Measurements from ENCODE around the gene XYLB. TPM values are rescaled to one million over a fixed set of nuclear protein-coding genes. Genes with fewer than 3 reads are reported as not detected.

XYLB gene
- total RNA-seq, 1 experiment from 2014 or later, result 14.0 TPM

GRCh38 chr3:38334142-38335055 lies 12.2 kb upstream of the XYLB start:
- ChIA-PET POLR2A (no interaction called here), CTCF (interaction anchor here (1.7 kb wide), 1 partner anchor 36 kb away, joined by 5 read pairs; no protein-coding TSS in a partner anchor), RAD21 (ENCODE audit: low non-redundant PET in 1 of 2, low total read pairs in 2 of 2, uncharacterized antibody in 2 of 2, unreplicated experiment in 2 of 2) (no interaction called here)
- H3K9me3 ChIP-seq (ENCODE audit: control insufficient read depth in 1 of 2, insufficient read depth in 1 of 2, low read depth in 1 of 2, low read length in 2 of 2), result no peaks in the 10 kb centered on the region
- no peak overlapping the region for H3K27ac ChIP-seq (ENCODE audit: low read depth, low read length)
- intact Hi-C loops (cut with micrococcal nuclease), result no loop called here
- no peak for TF ChIP-seq MAX (IDR thresholded peaks at IDR 0.05)
- no peak for TF ChIP-seq EGR1 (IDR thresholded peaks at IDR 0.05; ENCODE audit: low read depth)
- TF ChIP-seq JUND (IDR thresholded peaks at IDR 0.05), result no peak
- no peak for TF ChIP-seq EZH2phosphoT487 (IDR thresholded peaks at IDR 0.05; ENCODE audit: borderline replicate concordance)
- no peak for TF ChIP-seq SRF (IDR thresholded peaks at IDR 0.05; ENCODE audit: low read depth)
- no peak for TF ChIP-seq ELF1 (IDR thresholded peaks at IDR 0.05; ENCODE audit: borderline replicate concordance, low read depth)
- TF ChIP-seq POLR2A (IDR thresholded peaks at IDR 0.05; ENCODE audit: borderline replicate concordance, extremely low read depth, insufficient read depth, insufficient read length), result no peak
- TF ChIP-seq REST (IDR thresholded peaks at IDR 0.05; ENCODE audit: low read depth), result no peak
- TF ChIP-seq RAD21 (IDR thresholded peaks at IDR 0.05; ENCODE audit: low read depth), result no peak
- TF ChIP-seq SP1 (IDR thresholded peaks at IDR 0.05; ENCODE audit: low read depth), result no peak
- no peak for TF ChIP-seq POLR2AphosphoS5 (IDR thresholded peaks at IDR 0.05; ENCODE audit: low read depth, low read length)
- no peak for TF ChIP-seq ATF3 (IDR thresholded peaks at IDR 0.05)
- no peak for TF ChIP-seq YY1 (IDR thresholded peaks at IDR 0.05; ENCODE audit: extremely low read depth, insufficient replicate concordance, low read depth, low read length)
- no peak for TF ChIP-seq TCF7L2 (IDR thresholded peaks at IDR 0.05; ENCODE audit: borderline replicate concordance, extremely low read depth, insufficient read depth, insufficient read length)
- TF ChIP-seq ZNF274 (IDR thresholded peaks at IDR 0.05; ENCODE audit: low read depth, low read length), result no peak
- no TSS peak for BruUV-seq (replicated peaks)
- H2AFZ ChIP-seq (ENCODE audit: low read depth, low read length, poor library complexity, severe bottlenecking), result no peak overlapping the region
- no peaks in the 10 kb centered on the region for H3K9me2 ChIP-seq (ENCODE audit: insufficient read depth)
- no peak overlapping the region for H3K9ac ChIP-seq (ENCODE audit: low read length)
- ATAC-seq (no peak), DNase-seq (ENCODE audit: low read depth, low spot score) (no peak)
- H4K20me1 ChIP-seq (ENCODE audit: insufficient read depth), result no peaks in the 10 kb centered on the region
- no peak overlapping the region for H3K4me2 ChIP-seq (ENCODE audit: low read length)
- H3K36me3 ChIP-seq (ENCODE audit: control insufficient read depth in 1 of 2, insufficient read depth in 2 of 2, low read length in 2 of 2), result no peaks in the 10 kb centered on the region
- no peak overlapping the region for H3K4me3 ChIP-seq (replicated peaks in 1 of 2; ENCODE audit: low read depth in 1 of 2, low read length in 2 of 2)
- H3K79me2 ChIP-seq (ENCODE audit: insufficient read depth, low read length), result no peaks in the 10 kb centered on the region
- H3K4me1 ChIP-seq (ENCODE audit: control insufficient read depth in 1 of 2, insufficient read depth in 2 of 2, low read length in 2 of 2), result no peaks in the 10 kb centered on the region
- H3K27me3 ChIP-seq (ENCODE audit: insufficient read depth, low read length), result no peaks in the 10 kb centered on the region
